SIG-M5 treated with dmso at 0.1 percent for 504 hours (cell line): ENCODE results near the gene STX16.

Experiments used
- DNase-seq: peaks from one replicate; lab custom pipeline; 2025; ENCODE audit not compliant: unreplicated experiment; lab: John Stamatoyannopoulos, UW

The STX16 gene

GRCh38 chr20:58695895-58696375 is 44.9 kb downstream of the STX16 start:
- DNase-seq = no peak

- no peak for DNase-seq
Observed at GRCh38 chr20:58696411-58696961, 45.4 kb downstream of the STX16 start.

- no peak for DNase-seq
Observed at GRCh38 chr20:58697201-58697866, 46.3 kb downstream of the STX16 start.

- no peak for DNase-seq
Observed at GRCh38 chr20:58697867-58698703, 47.0 kb downstream of the STX16 start.

- no peak for DNase-seq
Observed at GRCh38 chr20:58698741-58699622, 47.9 kb downstream of the STX16 start.

- DNase-seq = no peak
Observed at GRCh38 chr20:58699623-58700107, 48.6 kb downstream of the STX16 start.

- DNase-seq = no peak
Observed at GRCh38 chr20:58700121-58700821, 49.2 kb downstream of the STX16 start.

GRCh38 chr20:58700823-58701222 is 49.7 kb downstream of the STX16 start:
- DNase-seq = no peak

GRCh38 chr20:58701431-58702160 is 50.5 kb downstream of the STX16 start:
- DNase-seq = no peak

- no peak for DNase-seq
Observed at GRCh38 chr20:58702161-58702510, 51.1 kb downstream of the STX16 start.

- DNase-seq = no peak
Observed at GRCh38 chr20:58702859-58703648, 52.0 kb downstream of the STX16 start.

- no peak for DNase-seq
Observed at GRCh38 chr20:58703765-58704371, 52.8 kb downstream of the STX16 start.

GRCh38 chr20:58705208-58705926 is 54.3 kb downstream of the STX16 start:
- no peak for DNase-seq

- no peak for DNase-seq
Observed at GRCh38 chr20:58706150-58706892, 55.2 kb downstream of the STX16 start.

GRCh38 chr20:58706975-58707681 is 56.0 kb downstream of the STX16 start:
- DNase-seq = no peak

GRCh38 chr20:58707770-58708169 is 56.7 kb downstream of the STX16 start:
- DNase-seq = no peak
